Tibial nerve (tissue), 4 donors: ENCODE measurements around the gene AGBL3. TPM values are rescaled to one million over a fixed set of nuclear protein-coding genes. Genes with fewer than 3 reads are reported as not detected.
"Not testable (repeated sequence)": the region's sequence is repeated elsewhere in the genome, so short reads cannot be mapped to it uniquely, and the experiment has no call there.

Experiments used
- DNase-seq, 2 donors: peaks; one replicate each; pipeline ENCODE4 v3.0.0-alpha.2; 2019; ENCODE audit warnings: low spot score in 2 of 2
- H3K27ac ChIP-seq, 4 donors: fragments of 200-600 bp; sonication (generic) in 3 of 4; one replicate each; pipeline ENCODE4 v1.5.1; 2017 to 2019; ENCODE audit warnings: mild to moderate bottlenecking in 1 of 4
- H3K27me3 ChIP-seq, 2 donors: fragments of 200-600 bp; sonication (generic) in 1 of 2; one replicate each; pipeline versions ENCODE4 v1.5.1 to v1.6.0; 2017 to 2019
- H3K36me3 ChIP-seq, 3 donors: fragments of 200-600 bp; sonication (generic); one replicate each; pipeline ENCODE4 v1.5.1; 2018 to 2019
- H3K4me1 ChIP-seq, 4 donors: fragments of 200-600 bp; sonication (generic) in 3 of 4; one replicate each; pipeline ENCODE4 v1.5.1; 2017 to 2019
- H3K4me3 ChIP-seq, 4 donors: fragments of 200-600 bp; sonication (generic) in 3 of 4; one replicate each; pipeline ENCODE4 v1.5.1; 2017 to 2019; ENCODE audit warnings: mild to moderate bottlenecking in 1 of 4, moderate library complexity in 1 of 4
- H3K9me3 ChIP-seq, 4 donors: fragments of 200-600 bp; sonication (generic) in 3 of 4; one replicate each; pipeline ENCODE4 v1.5.1; 2017 to 2019
- CTCF ChIP-seq, 5 experiments: fragments of 200-600 bp in 3 of 5; fragments of 450-650 bp in 2 of 5; sonication (generic) in 3 of 5; IDR thresholded peaks; one replicate each; pipeline ENCODE4 v1.5.1; 2016 to 2019; ENCODE audit warnings: antibody characterized with exemption in 5 of 5, mild to moderate bottlenecking in 3 of 5, moderate library complexity in 2 of 5
- EP300 ChIP-seq, 2 donors: sonication (generic); formaldehyde crosslinking; IDR thresholded peaks; one replicate each; pipeline ENCODE4 v1.6.1; 2017; ENCODE audit warnings: antibody characterized with exemption in 2 of 2, mild to moderate bottlenecking in 1 of 2
- POLR2A ChIP-seq, 2 donors: fragments of 450-650 bp; IDR thresholded peaks; one replicate each; pipeline ENCODE4 v1.6.1; 2017; ENCODE audit warnings: antibody characterized with exemption in 2 of 2, mild to moderate bottlenecking in 2 of 2, moderate library complexity in 2 of 2
- WGBS, 2 donors: methylation state at CpG; one replicate each; pipeline ENCODE4 v1.1.5; 2018; 5-methylcytosine and 5-hydroxymethylcytosine counted together
- total RNA-seq, 4 donors: library from RNA; depleted of rRNA; stranded (reverse); fragments of >200 nt; gene quantifications; one replicate each; pipeline ENCODE4 v1.1.0, GENCODE V29; 2016

AGBL3 gene
- total RNA-seq, 4 donors from 2014 or later, result 1.3 to 3.1 (median 1.9) TPM

GRCh38 chr7:135169141-135169963 is 183.0 kb downstream of the AGBL3 start:
- Histone ChIP-seq H3K4me1 (peaks cover 0 to 59% (median 32%) of the 10 kb centered on the region in 4 donors), H3K4me3 (peak overlapping the region; percentile 69 to 96 (median 80)), H3K36me3 (peaks cover 0 to 36% (median 0%) of the 10 kb centered on the region in 3 donors), H3K27ac (peak overlapping the region; percentile 90 to 99 (median 95)), H3K9me3 (no peaks in the 10 kb centered on the region), H3K27me3 (no peaks in the 10 kb centered on the region)
- WGBS, 2 donors, result 67 to 70% methylated on average over 11 of the region's 11 CpGs
- no peak for TF ChIP-seq EP300 (IDR thresholded peaks at IDR 0.05)
- TF ChIP-seq CTCF (IDR thresholded peaks at IDR 0.05), result peak in 2 of 5 experiments; percentile 18 to 46
- DNase-seq, result no peak

- no peak for TF ChIP-seq CTCF (IDR thresholded peaks at IDR 0.05)
- no peak for TF ChIP-seq POLR2A (IDR thresholded peaks at IDR 0.05)
- no peak for TF ChIP-seq EP300 (IDR thresholded peaks at IDR 0.05)
- H3K27ac ChIP-seq, result peak overlapping the region; percentile 90 to 99 (median 95)
- H3K9me3 ChIP-seq, result no peaks in the 10 kb centered on the region
- 1% methylated on average over 12 to 14 of the region's 17 CpGs for WGBS, 2 donors
- peaks cover 0 to 31% (median 0%) of the 10 kb centered on the region in 3 donors for H3K36me3 ChIP-seq
- DNase-seq, result no peak
- H3K27me3 ChIP-seq, result no peaks in the 10 kb centered on the region
- peak overlapping the region; percentile 69 to 96 (median 80) for H3K4me3 ChIP-seq
- peaks cover 0 to 54% (median 32%) of the 10 kb centered on the region in 4 donors for H3K4me1 ChIP-seq
Measured at GRCh38 chr7:135169964-135170273, 183.6 kb downstream of the AGBL3 start.

GRCh38 chr7:135170274-135170997 is 184.1 kb downstream of the AGBL3 start, which contains the start of gene CYREN:
TSS of gene CYREN (minus strand) at chr7:135170707. CDS start at chr7:135168922, 1,785 bp downstream.
- no peaks in the 10 kb centered on the region for H3K27me3 ChIP-seq
- peaks cover 0 to 49% (median 32%) of the 10 kb centered on the region in 4 donors for H3K4me1 ChIP-seq
- H3K4me3 ChIP-seq, result peak within 1 kb of the TSS; percentile 69 to 96 (median 80)
- DNase-seq, result peak; percentile 86 to 90
- no peaks in the 10 kb centered on the region for H3K9me3 ChIP-seq
- peaks cover 0 to 25% (median 0%) of the 10 kb centered on the region in 3 donors for H3K36me3 ChIP-seq
- WGBS, 2 donors, result 0% methylated on average over 17 to 36 of the region's 77 CpGs
- TF ChIP-seq CTCF (IDR thresholded peaks at IDR 0.05), result peak; percentile 75 to 91 (median 88)
- TF ChIP-seq POLR2A (IDR thresholded peaks at IDR 0.05), result peak; percentile 68 to 69
- peak; percentile 13 to 92 for TF ChIP-seq EP300 (IDR thresholded peaks at IDR 0.05)
- H3K27ac ChIP-seq, result peak within 1 kb of the TSS; percentile 90 to 99 (median 95)

GRCh38 chr7:135170998-135171481 is 184.7 kb downstream of the AGBL3 start:
- peak overlapping the region; percentile 69 to 96 (median 80) for H3K4me3 ChIP-seq

GRCh38 chr7:135171581-135172291 is 185.4 kb downstream of the AGBL3 start:
- H3K4me3 ChIP-seq, result peak overlapping the region in 2 of 4 donors; percentile 69 to 96
- H3K27ac ChIP-seq, result peak overlapping the region; percentile 90 to 99 (median 95)
- not testable (repeated sequence) for H3K27me3 ChIP-seq, H3K9me3 ChIP-seq, DNase-seq
- H3K4me1 ChIP-seq, result peaks cover 0 to 43% (median 32%) of the 10 kb centered on the region in 4 donors
- peaks cover 0 to 19% (median 0%) of the 10 kb centered on the region in 3 donors for H3K36me3 ChIP-seq
- 46 to 54% methylated on average over 19 of the region's 19 CpGs for WGBS, 2 donors

More at GRCh38 chr7:135170998-135171481, 184.7 kb downstream of the AGBL3 start:
- not testable (repeated sequence) for H3K9me3 ChIP-seq, DNase-seq, H3K27me3 ChIP-seq
- Histone ChIP-seq H3K36me3 (peaks cover 0 to 19% (median 0%) of the 10 kb centered on the region in 3 donors), H3K4me1 (peaks cover 0 to 49% (median 32%) of the 10 kb centered on the region in 4 donors), H3K27ac (peak overlapping the region; percentile 90 to 99 (median 95))
- TF ChIP-seq CTCF (IDR thresholded peaks at IDR 0.05) (peak in 2 of 5 experiments; percentile 1 to 2), EP300 (IDR thresholded peaks at IDR 0.05) (peak in 1 of 2 donors; percentile 3)
- WGBS, 2 donors, result 15 to 16% methylated on average over 12 of the region's 12 CpGs

GRCh38 chr7:135173916-135174315 is 187.6 kb downstream of the AGBL3 start:
- not testable (repeated sequence) for H3K4me3 ChIP-seq, H3K9me3 ChIP-seq, H3K27ac ChIP-seq, DNase-seq, H3K27me3 ChIP-seq
- Histone ChIP-seq H3K4me1 (peaks cover 0 to 21% (median 19%) of the 10 kb centered on the region in 4 donors), H3K36me3 (peaks cover 0 to 25% (median 0%) of the 10 kb centered on the region in 3 donors)
- 70 to 85% methylated on average over 4 of the region's 4 CpGs for WGBS, 2 donors
